Measurements from ENCODE around the gene KIF17. TPM values are rescaled to one million over a fixed set of nuclear protein-coding genes. Genes with fewer than 3 reads are reported as not detected.

The KIF17 gene
- 0.13 and 0.86 TPM in 2 replicates for total RNA-seq

GRCh38 chr1:20717452-20718342 is at the start of gene KIF17:
Gene KIF17, minus strand, starts transcription at chr1:20718007. Its CDS starts 301 bp downstream, at chr1:20717706.

DNA sequence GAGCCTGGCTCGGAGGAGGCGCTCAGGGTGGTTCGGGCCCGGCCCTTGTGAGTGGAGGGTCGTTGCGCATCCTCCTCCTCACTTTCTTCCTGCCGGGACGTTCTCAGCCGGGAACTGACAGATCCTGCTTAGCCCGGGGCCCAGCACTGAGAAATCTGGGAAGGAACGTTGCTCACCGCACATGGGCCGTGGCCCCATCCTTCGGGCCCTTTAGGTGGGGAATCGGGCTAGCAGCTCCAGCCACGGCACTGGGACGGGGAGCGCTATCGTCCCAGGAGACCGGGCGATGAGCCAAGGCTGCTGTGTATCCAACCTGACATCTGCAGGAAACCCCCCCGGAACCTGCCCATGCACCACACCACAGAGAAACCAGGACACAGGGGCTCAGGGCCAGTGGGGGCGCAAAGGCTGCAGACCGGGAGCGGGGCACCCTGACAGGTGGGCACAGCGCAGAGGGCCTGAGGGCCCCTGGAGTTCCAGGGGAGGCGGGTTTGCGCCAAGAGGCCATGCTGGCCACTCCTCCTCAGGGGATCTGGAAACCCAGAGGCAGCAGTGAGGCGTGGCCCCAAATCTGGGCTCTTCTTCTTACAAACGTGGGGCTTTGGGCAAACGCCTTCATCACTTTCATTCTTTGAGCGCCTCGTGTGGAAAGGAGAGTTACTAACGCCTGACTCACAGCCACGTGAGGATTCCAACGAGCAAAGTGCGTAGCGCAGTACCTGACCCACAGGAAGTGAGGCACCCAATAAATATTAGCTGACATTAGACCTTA is 15.0 kb upstream of the KIF17 start, which contains the start of gene SH2D5:
Gene SH2D5, minus strand, starts transcription at position 116 of the 772 bp plus-strand sequence. CDS start 4,659 bp downstream, outside the sequence.

GRCh38 chr1:20661207-20662109 is 56.3 kb downstream of the KIF17 start, which contains the start of gene DDOST:
Gene DDOST, minus strand, starts transcription at chr1:20661369. Its CDS starts 19 bp downstream, at chr1:20661350.

GRCh38 chr1:20633190-20634064 is 84.4 kb downstream of the KIF17 start, which contains the start of gene PINK1:
Gene PINK1, plus strand, starts transcription at chr1:20633458. Its CDS starts 91 bp downstream, at chr1:20633549.

Other genes with a start within 250 kb of the KIF17 start
- 9.3 and 17.8 TPM in 2 replicates for gene CAMK2N1, start 231.8 kb downstream of the KIF17 start, total RNA-seq
- 25.8 and 27.8 TPM in 2 replicates for gene MUL1, start 209.9 kb downstream of the KIF17 start, total RNA-seq
- not detected in 2 replicates for gene FAM43B, start 165.4 kb downstream of the KIF17 start, total RNA-seq
- gene CDA, start 128.9 kb downstream of the KIF17 start, total RNA-seq = 1.5 and 2.0 TPM in 2 replicates
- 24.1 and 24.7 TPM in 2 replicates for gene PINK1, start 84.5 kb downstream of the KIF17 start, total RNA-seq
- gene DDOST, start 56.6 kb downstream of the KIF17 start, total RNA-seq = 200 and 227 TPM in 2 replicates
- 0.80 and 2.8 TPM in 2 replicates for gene SH2D5, start 14.7 kb upstream of the KIF17 start, total RNA-seq
- 310 and 329 TPM in 2 replicates for gene HP1BP3, start 69.3 kb upstream of the KIF17 start, total RNA-seq

Data from thoracic aorta endothelial cell (primary cell).